ENCODE data around the gene PLCH2.

Gene PLCH2

GRCh38 chr1:2460996-2461751 lies 14.9 kb upstream of the PLCH2 start:
- no peak for DNase-seq (ENCODE audit: low spot score)

- no peak for DNase-seq (ENCODE audit: low spot score)
Measured at GRCh38 chr1:2462819-2463218, 13.3 kb upstream of the PLCH2 start.

DNA sequence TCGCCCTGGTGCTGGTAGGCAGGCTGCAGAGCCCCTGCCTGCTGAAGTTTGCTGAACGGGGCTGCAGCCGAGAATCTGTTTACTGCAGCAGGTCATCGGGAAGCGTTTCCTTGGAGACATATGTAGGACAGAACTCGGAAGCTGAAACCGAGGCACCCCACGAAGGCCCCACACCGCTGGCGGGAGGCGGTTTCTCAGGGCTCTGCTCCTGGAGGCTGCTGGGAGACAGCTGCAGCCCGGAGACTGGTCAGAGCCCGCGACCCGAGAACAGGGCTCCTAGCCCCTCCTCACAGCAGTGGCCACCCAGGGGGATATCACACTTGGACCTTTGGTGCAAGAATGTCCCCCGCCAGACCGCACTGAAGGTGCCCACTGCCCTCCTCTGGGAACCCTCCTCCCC lies 12.7 kb upstream of the PLCH2 start:
- DNase-seq (ENCODE audit: low spot score), result no peak

GRCh38 chr1:2465371-2466269 lies 10.5 kb upstream of the PLCH2 start:
- DNase-seq (ENCODE audit: low spot score), result no peak

DNA sequence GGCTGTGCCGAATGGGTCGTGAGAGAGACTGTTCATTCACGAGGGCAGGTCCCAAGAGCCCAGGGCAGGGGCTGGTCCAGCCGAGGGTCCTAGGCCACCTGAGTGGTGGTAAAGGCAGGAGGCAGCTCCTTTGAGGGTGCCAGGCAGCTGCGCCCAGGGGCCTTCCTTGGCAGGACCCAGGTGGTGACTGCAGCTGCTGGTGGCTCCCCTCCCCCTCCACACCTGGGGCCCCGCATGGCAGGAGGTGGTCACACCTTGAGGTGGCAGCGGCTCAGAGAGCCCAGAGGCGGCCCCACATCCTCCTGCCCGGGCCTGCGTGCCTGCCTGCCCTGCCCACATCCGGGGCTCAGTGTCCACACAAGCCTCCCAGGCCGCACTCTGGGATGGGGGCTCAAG lies 9.8 kb upstream of the PLCH2 start:
- DNase-seq (ENCODE audit: low spot score), result no peak

DNA sequence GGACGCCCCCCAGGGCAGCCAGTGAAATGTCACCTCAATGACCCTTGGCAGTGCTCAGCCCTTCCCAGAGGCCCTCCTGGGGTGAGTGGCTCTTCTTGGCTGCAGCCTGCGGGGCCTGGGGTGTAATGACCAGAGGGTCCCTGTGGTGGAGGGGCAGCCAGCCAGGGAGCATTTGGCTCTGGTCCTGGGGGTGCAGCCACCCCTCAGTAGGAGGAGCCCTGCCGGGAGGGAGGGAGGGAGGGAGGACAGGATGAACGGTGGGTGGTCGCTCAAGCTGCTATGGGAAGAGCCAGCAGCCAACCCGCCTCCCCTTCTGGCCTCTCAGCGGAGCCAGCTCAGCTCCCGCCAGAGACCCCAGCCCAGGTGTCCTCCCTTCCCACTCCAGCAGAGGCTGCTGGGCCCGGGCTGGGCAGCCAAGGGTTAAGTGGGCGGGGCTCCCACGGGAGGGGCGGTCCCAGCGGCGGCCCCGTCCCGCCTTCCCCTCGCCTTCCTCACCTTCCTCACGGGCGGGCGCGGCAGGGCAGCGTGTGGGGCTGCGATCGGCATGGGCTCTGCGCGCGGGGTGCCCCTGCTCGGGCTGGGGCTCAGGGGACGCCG lies 9.0 kb upstream of the PLCH2 start:
- DNase-seq (ENCODE audit: low spot score), result peak; percentile 42

GRCh38 chr1:2468041-2468472 lies 8.0 kb upstream of the PLCH2 start:
- no peak for DNase-seq (ENCODE audit: low spot score)

GRCh38 chr1:2468540-2468939 lies 7.5 kb upstream of the PLCH2 start:
- no peak for DNase-seq (ENCODE audit: low spot score)

DNA sequence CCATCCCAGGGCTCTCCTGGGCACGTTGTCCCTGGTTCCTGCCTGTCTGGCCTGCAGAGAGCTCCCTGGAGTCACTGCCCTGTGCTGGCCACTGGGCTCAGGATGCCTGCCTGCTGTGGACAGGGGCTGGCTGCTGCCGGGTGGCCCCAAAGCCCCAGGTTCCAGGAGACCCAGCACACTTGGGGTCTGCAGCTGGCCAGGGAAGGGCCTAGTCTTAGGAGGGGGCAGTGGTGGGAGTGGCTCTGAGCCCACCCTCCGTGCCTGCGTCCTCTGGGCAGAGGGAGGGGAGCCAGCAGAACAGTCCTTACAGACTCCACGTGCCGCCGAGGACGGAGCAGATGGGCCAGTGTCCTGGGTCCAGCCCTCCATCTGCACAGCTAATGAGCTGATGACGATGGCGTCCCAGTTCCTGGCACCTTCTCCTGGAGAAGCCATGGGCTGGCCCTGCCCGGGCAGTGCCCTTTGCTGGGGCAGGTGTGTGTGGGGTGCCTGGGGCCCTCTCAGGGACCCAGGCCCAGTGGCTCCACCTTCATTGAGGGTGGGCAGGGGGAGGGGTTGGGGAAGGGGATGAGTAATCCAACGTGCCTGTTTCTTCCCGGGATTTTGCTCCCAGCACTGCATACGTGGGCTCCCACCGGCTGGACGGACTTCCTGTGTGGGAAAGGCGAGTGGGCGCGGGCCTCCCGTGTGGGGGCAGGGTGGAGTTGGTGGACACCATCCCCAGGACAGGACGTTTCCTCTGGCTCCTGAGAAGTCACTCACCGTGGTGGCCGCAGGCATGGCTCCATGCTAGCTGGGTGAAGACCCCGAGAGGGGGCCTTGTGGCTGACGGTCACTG lies 6.8 kb upstream of the PLCH2 start:
- no peak for DNase-seq (ENCODE audit: low spot score)

DNA sequence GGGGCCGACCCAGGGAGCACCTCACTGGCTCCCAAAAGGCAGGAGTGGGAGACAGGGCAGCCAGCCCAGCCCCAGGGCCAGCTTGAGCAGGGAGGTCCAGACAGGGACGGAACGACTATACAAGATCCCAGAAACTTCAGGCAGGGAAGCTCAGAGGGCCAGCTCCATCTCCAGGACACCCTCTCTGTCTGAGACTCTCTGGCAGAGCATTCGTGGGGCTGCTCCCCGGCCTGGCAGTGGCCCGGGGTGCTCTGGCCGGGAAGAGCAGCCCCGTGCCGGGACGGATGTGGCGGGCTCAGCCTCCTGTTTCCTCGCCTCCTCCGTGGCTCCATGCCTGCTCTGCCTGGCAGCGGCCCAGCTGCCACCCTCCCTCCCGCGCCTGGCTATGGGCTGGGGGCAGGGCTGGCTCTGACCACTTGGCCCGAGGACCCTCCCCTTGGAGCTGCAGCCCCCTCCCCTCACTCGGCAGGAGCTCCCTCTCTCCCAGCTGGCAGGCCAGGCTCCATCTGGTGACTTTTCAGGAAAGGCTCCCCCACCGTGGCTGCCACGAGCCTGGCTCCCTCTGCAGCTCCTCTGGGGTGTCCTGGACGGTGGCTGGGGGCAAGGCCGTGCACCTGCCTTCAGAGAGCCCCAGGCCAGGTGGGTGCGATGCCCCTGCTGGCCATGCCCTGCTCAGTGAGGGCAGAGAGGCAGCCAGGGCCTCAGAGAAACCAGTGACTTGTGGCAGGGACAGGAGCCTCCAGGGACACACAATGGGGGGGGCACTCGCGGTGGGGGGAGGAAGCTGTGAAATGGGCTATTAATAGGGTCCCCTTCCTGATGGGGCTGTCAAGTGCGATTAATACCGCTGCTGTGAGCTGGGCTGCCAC lies 5.6 kb upstream of the PLCH2 start:
- no peak for DNase-seq (ENCODE audit: low spot score)

- DNase-seq (ENCODE audit: low spot score), result no peak
Measured at GRCh38 chr1:2471159-2471471, 5.0 kb upstream of the PLCH2 start.

DNA sequence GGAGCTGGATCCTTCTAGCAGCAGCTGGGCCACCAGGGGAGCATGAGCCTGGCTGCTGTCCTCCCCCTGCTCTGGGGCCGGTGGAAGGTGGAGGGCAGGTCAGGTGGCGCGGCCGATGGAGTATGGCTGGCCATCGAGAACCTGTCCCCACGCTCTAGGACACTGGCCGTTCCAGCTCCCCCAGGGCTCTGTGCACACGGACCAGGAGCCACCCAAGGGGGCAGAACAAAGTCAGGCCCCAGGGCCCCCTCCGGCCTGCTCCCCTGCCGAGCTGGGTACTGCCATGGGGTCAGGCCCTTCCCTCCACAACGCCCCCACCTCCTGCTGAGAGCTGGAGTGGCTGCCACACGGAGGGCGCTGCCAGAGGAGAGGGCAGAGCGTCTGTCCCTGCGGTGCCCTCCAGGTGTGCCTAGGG lies 4.5 kb upstream of the PLCH2 start:
- DNase-seq (ENCODE audit: low spot score), result no peak

GRCh38 chr1:2472109-2472508 lies 4.0 kb upstream of the PLCH2 start:
- DNase-seq (ENCODE audit: low spot score), result no peak

GRCh38 chr1:2472561-2473177 lies 3.4 kb upstream of the PLCH2 start:
- DNase-seq (ENCODE audit: low spot score), result no peak

DNA sequence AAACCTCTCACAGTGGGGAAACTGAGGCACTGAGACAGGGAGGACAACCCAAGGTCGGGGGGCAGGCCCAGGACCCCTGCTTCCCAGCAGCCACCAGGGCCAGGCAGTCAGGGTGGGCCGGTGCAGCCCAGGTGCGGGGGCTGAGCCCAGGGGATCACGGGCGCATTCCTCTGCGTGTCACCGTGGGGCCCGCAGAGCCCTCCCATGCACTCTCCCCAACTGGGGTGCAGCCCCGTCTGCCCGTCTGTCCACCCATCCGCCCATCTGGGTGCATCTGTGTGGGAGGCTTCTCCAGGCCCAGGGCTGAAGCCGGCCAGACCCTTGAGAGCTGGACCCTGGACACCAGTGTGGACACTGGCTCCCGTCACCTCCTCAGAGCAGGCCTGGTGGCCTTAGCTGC lies 2.9 kb upstream of the PLCH2 start:
- no peak for DNase-seq (ENCODE audit: low spot score)

GRCh38 chr1:2474104-2474844 lies 1.8 kb upstream of the PLCH2 start:
- peak; percentile 27 for DNase-seq (ENCODE audit: low spot score)

DNA sequence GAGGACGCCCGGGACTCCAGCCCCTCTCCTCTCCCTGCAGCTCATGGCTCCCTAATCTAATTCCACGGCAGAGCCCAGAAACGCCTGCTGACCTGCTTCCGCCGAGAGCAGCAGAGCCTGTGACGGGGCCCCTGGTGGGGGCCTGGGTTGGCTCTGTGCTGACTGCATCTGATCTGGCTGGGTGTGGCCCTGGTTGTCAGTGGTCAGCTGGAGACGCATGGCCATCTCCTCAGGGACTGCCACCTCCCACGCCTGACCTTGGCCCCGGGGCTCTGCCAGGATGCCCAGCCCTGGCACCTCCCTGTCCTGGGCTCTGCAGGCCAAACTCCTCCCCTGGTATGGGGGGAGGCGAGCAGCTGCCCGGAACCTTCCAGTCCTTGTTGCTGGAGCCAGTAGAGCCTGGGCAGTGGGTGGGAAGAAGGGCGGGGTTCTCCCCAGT lies 1.1 kb upstream of the PLCH2 start:
- DNase-seq (ENCODE audit: low spot score), result peak; percentile 80

DNA sequence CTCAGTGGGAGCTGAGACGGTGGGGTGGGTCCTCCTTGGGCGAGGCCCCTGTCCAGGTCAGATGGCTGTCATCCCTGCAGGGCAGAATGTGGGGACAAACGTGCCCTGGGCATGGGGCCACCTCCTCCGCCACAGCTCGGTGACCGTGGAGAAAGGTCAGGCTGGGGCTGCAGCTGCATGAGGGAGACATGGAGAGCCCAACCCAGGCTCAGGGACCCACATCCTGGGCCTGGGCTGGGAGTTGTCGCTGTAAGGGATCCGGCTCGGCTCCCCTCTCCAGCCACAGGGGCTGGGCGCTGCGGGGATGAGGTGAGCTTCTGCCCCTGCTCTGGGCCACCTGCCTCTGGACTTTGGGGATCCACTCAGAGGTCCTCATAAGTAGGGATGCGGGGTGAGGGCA lies 518 bp upstream of the PLCH2 start:
- no peak for DNase-seq (ENCODE audit: low spot score)

GRCh38 chr1:2477309-2477708 lies 1.2 kb downstream of the PLCH2 start:
- DNase-seq (ENCODE audit: low spot score), result no peak
